Endothelial cell of umbilical vein (primary cell): ENCODE measurements around the gene FAM32A.

Experiments
- EZH2 ChIP-seq: IDR thresholded peaks from 2 replicates; pipeline ENCODE4 v1.6.1; 2012; ENCODE audit warnings: borderline replicate concordance, low read depth, mild to moderate bottlenecking, moderate library complexity, low read length, inconsistent platforms; ENCODE audit not compliant: severe bottlenecking
- FOS ChIP-seq: IDR thresholded peaks from 2 replicates; pipeline ENCODE4 v1.6.1; 2011; ENCODE audit warnings: mild to moderate bottlenecking, low read length, moderate library complexity, borderline replicate concordance; ENCODE audit not compliant: insufficient read depth
- JUN ChIP-seq: IDR thresholded peaks from 2 replicates; pipeline ENCODE4 v1.6.1; 2011; ENCODE audit warnings: borderline replicate concordance, low read depth; ENCODE audit not compliant: insufficient read length, insufficient read depth
- MYC ChIP-seq: IDR thresholded peaks from one replicate; pipeline ENCODE4 v1.6.1; 2011; ENCODE audit warnings: mild to moderate bottlenecking, low read depth, low read length
- POLR2A ChIP-seq: IDR thresholded peaks from 2 replicates; pipeline ENCODE4 v1.6.1; 2012; ENCODE audit warnings: low read depth, mild to moderate bottlenecking, control low read depth, low read length
- POLR2AphosphoS5 ChIP-seq: IDR thresholded peaks from 2 replicates; pipeline ENCODE4 v1.6.1; 2012; ENCODE audit warnings: low read depth, mild to moderate bottlenecking, control low read depth, low read length, moderate library complexity; ENCODE audit not compliant: insufficient read depth
- TF ChIP-seq, protein P1 (sequence below), 2 donors: IDR thresholded peaks; 1 replicate in 1 of 2; 2 replicates in 1 of 2; pipeline ENCODE4 v1.5.1; 2011; ENCODE audit warnings: low read length in 2 of 2, mild to moderate bottlenecking in 2 of 2, moderate library complexity in 2 of 2, control low read depth in 1 of 2, inconsistent platforms in 1 of 2, low read depth in 1 of 2; ENCODE audit not compliant: insufficient read depth in 1 of 2; ENCODE audit errors: extremely low read depth in 1 of 2
- TF ChIP-seq, protein P2 (sequence below): IDR thresholded peaks from 2 replicates; pipeline ENCODE4 v1.6.1; 2011; ENCODE audit not compliant: insufficient read depth, insufficient read length

DNA sequence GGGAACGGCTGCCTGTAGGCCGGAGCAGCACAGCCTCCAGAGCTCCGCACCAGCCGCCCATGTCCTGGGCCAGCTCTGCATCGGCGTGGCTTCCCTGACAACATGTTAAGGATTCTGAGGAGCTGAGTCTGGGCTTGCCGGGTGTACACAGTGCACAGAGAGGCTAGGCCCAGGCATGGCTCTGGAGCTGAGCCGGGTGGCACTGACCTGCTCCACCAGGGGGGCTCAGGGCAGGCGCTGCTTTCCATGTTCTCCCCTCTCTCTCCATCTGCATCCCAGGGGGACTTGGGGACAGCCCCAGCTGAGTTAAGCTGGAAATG lies 44.1 kb downstream of the FAM32A start:
- TF ChIP-seq, protein P1, sequence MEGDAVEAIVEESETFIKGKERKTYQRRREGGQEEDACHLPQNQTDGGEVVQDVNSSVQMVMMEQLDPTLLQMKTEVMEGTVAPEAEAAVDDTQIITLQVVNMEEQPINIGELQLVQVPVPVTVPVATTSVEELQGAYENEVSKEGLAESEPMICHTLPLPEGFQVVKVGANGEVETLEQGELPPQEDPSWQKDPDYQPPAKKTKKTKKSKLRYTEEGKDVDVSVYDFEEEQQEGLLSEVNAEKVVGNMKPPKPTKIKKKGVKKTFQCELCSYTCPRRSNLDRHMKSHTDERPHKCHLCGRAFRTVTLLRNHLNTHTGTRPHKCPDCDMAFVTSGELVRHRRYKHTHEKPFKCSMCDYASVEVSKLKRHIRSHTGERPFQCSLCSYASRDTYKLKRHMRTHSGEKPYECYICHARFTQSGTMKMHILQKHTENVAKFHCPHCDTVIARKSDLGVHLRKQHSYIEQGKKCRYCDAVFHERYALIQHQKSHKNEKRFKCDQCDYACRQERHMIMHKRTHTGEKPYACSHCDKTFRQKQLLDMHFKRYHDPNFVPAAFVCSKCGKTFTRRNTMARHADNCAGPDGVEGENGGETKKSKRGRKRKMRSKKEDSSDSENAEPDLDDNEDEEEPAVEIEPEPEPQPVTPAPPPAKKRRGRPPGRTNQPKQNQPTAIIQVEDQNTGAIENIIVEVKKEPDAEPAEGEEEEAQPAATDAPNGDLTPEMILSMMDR (IDR thresholded peaks at IDR 0.05; ENCODE audit: extremely low read depth in 1 of 2, insufficient read depth in 1 of 2, low read depth in 1 of 2, low read length in 2 of 2): no peak
- no peak for TF ChIP-seq EZH2
- TF ChIP-seq POLR2A: no peak
- TF ChIP-seq POLR2AphosphoS5: no peak
- no peak for TF ChIP-seq MYC
- TF ChIP-seq, protein P2, sequence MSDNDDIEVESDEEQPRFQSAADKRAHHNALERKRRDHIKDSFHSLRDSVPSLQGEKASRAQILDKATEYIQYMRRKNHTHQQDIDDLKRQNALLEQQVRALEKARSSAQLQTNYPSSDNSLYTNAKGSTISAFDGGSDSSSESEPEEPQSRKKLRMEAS: no peak
- TF ChIP-seq JUN: no peak
- no peak for TF ChIP-seq FOS
